Camera-type eye (tissue), 1 donor: ENCODE measurements around the gene NLK. TPM values are rescaled to one million over a fixed set of nuclear protein-coding genes. Genes with fewer than 3 reads are reported as not detected.

ENCODE experiments used
- total RNA-seq: library from RNA; depleted of rRNA; stranded (reverse); fragments of >200 nt; gene quantifications from one replicate; pipeline ENCODE4 v1.2.3, GENCODE V29; 2014

The NLK gene
- total RNA-seq = 116 TPM

GRCh38 chr17:28042657-28042720 lies at the start of gene NLK:
Gene NLK (plus strand): TSS chr17:28042677. CDS start chr17:28042874, 197 bp downstream.

Other genes starting within 250 kb of the NLK start
- gene NOS2, start 242.1 kb upstream of the NLK start, total RNA-seq = 1.3 TPM
- 24.3 TPM for gene LYRM9, start 149.3 kb upstream of the NLK start, total RNA-seq